ENCODE results near the gene STXBP3.
"Not testable (repeated sequence)": the region's sequence is repeated elsewhere in the genome, so short reads cannot be mapped to it uniquely, and the experiment has no call there.

The STXBP3 gene

GRCh38 chr1:108729481-108729880 lies 17.0 kb upstream of the STXBP3 start:
- DNase-seq, result no peak

- no peak for DNase-seq
Measured at GRCh38 chr1:108732398-108732797, 14.1 kb upstream of the STXBP3 start.

- no peak for DNase-seq
Measured at GRCh38 chr1:108734171-108734865, 12.2 kb upstream of the STXBP3 start.

- DNase-seq, result no peak
Measured at GRCh38 chr1:108742253-108742652, 4.2 kb upstream of the STXBP3 start.

- no peak for DNase-seq
Measured at GRCh38 chr1:108745980-108746381, 493 bp upstream of the STXBP3 start.

- DNase-seq, result peak; percentile 58
Measured at GRCh38 chr1:108747171-108747850, 837 bp downstream of the STXBP3 start.

- DNase-seq, result no peak
Measured at GRCh38 chr1:108747898-108748297, 1.4 kb downstream of the STXBP3 start.

- DNase-seq, result no peak
Measured at GRCh38 chr1:108749081-108749480, 2.6 kb downstream of the STXBP3 start.

GRCh38 chr1:108750476-108751181 lies 4.2 kb downstream of the STXBP3 start:
- no peak for DNase-seq

- no peak for DNase-seq
Measured at GRCh38 chr1:108753363-108753762, 6.9 kb downstream of the STXBP3 start.

GRCh38 chr1:108758796-108759195 lies 12.3 kb downstream of the STXBP3 start:
- no peak for DNase-seq

- DNase-seq, result no peak
Measured at GRCh38 chr1:108767115-108767514, 20.6 kb downstream of the STXBP3 start.

- DNase-seq, result no peak
Measured at GRCh38 chr1:108767708-108768107, 21.2 kb downstream of the STXBP3 start.

- no peak for DNase-seq
Measured at GRCh38 chr1:108777839-108778238, 31.4 kb downstream of the STXBP3 start.

GRCh38 chr1:108779455-108779854 lies 33.0 kb downstream of the STXBP3 start:
- no peak for DNase-seq

- DNase-seq, result no peak
Measured at GRCh38 chr1:108780937-108781574, 34.6 kb downstream of the STXBP3 start.

GRCh38 chr1:108781575-108781944 lies 35.1 kb downstream of the STXBP3 start:
- not testable (repeated sequence) for DNase-seq

- no peak for DNase-seq
Measured at GRCh38 chr1:108785264-108785663, 38.8 kb downstream of the STXBP3 start.

- DNase-seq, result no peak
Measured at GRCh38 chr1:108785880-108786279, 39.4 kb downstream of the STXBP3 start.

GRCh38 chr1:108791790-108792189 lies 45.3 kb downstream of the STXBP3 start:
- DNase-seq, result no peak

- DNase-seq, result no peak
Measured at GRCh38 chr1:108792420-108792819, 45.9 kb downstream of the STXBP3 start.

- DNase-seq, result no peak
Measured at GRCh38 chr1:108799001-108799400, 52.5 kb downstream of the STXBP3 start.

- no peak for DNase-seq
Measured at GRCh38 chr1:108801101-108801500, 54.6 kb downstream of the STXBP3 start.

GRCh38 chr1:108803548-108803947 lies 57.1 kb downstream of the STXBP3 start:
- no peak for DNase-seq
